A549 treated with DMSO at 1 μM for 4 hours (cell line): Measurements from ENCODE around the gene LY6G5C. TPM values are rescaled to one million over a fixed set of nuclear protein-coding genes. Genes with fewer than 3 reads are reported as not detected.

ENCODE experiments used
- total RNA-seq: library from RNA; stranded (reverse); fragments of 200-300 nt; extraction: Qiagen RNA extraction; gene quantifications from 5 replicates; pipeline ENCODE4 v1.2.3, GENCODE V29; 2022; ENCODE audit warnings: low read depth

Gene LY6G5C
- total RNA-seq, 1 experiment from 2014 or later, result 1.3 TPM

Other genes starting within 250 kb of the LY6G5C start
- 7.6 to 9.0 TPM (median 8.6 TPM) in 5 replicates for gene MICB, start 182.9 kb downstream of the LY6G5C start, total RNA-seq
- gene MCCD1, start 152.1 kb downstream of the LY6G5C start, total RNA-seq, result not detected in 5 replicates
- 352 to 407 TPM (median 386 TPM) in 5 replicates for gene DDX39B, start 139.1 kb downstream of the LY6G5C start, total RNA-seq
- 0.40 to 0.77 TPM (median 0.64 TPM) in 5 replicates for gene ATP6V1G2, start 134.5 kb downstream of the LY6G5C start, total RNA-seq
- 9.6 to 12.9 TPM (median 11.4 TPM) in 5 replicates for gene NFKBIL1, start 133.5 kb downstream of the LY6G5C start, total RNA-seq
- gene LTA, start 108.8 kb downstream of the LY6G5C start, total RNA-seq, result 0.11 to 0.12 TPM in 2 of 5 replicates, not detected in the others
- gene TNF, start 105.5 kb downstream of the LY6G5C start, total RNA-seq, result 0.10 to 0.22 TPM (median 0.11 TPM) in 3 of 5 replicates, not detected in the others
- 0.29 to 0.50 TPM (median 0.49 TPM) in 5 replicates for gene LTB, start 98.6 kb downstream of the LY6G5C start, total RNA-seq
- gene LST1, start 94.8 kb downstream of the LY6G5C start, total RNA-seq, result 0.20 to 0.26 TPM in 2 of 5 replicates, not detected in the others
- not detected in 5 replicates for gene NCR3, start 88.1 kb downstream of the LY6G5C start, total RNA-seq
- not detected in 5 replicates for gene AIF1, start 65.8 kb downstream of the LY6G5C start, total RNA-seq
- 68.9 to 101 TPM (median 86.8 TPM) in 5 replicates for gene PRRC2A, start 60.4 kb downstream of the LY6G5C start, total RNA-seq
- gene BAG6, start 28.4 kb downstream of the LY6G5C start, total RNA-seq, result 119 to 155 TPM (median 144 TPM) in 5 replicates
- gene APOM, start 25.2 kb downstream of the LY6G5C start, total RNA-seq, result 2.8 to 3.8 TPM (median 3.2 TPM) in 5 replicates
- gene C6orf47, start 20.3 kb downstream of the LY6G5C start, total RNA-seq, result 10.9 to 13.1 TPM (median 12.1 TPM) in 5 replicates
- 10.7 to 15.4 TPM (median 12.2 TPM) in 5 replicates for gene GPANK1, start 16.1 kb downstream of the LY6G5C start, total RNA-seq
- gene CSNK2B, start 15.0 kb downstream of the LY6G5C start, total RNA-seq, result 165 to 176 TPM (median 167 TPM) in 5 replicates
- 3.6 to 5.8 TPM (median 5.1 TPM) in 5 replicates for gene LY6G5B, start 11.1 kb downstream of the LY6G5C start, total RNA-seq
- gene ABHD16A, start 22.3 kb upstream of the LY6G5C start, total RNA-seq, result 16.1 to 20.1 TPM (median 17.9 TPM) in 5 replicates
- not detected in 5 replicates for gene LY6G6F, start 25.8 kb upstream of the LY6G5C start, total RNA-seq
- gene LY6G6D, start 34.3 kb upstream of the LY6G5C start, total RNA-seq, result not detected in 5 replicates
- 0.12 to 0.20 TPM in 2 of 5 replicates, not detected in the others for gene LY6G6C, start 40.7 kb upstream of the LY6G5C start, total RNA-seq
- not detected in 5 replicates for gene MPIG6B, start 42.3 kb upstream of the LY6G5C start, total RNA-seq
- 27.0 to 30.0 TPM (median 27.6 TPM) in 5 replicates for gene DDAH2, start 48.2 kb upstream of the LY6G5C start, total RNA-seq
- 490 to 521 TPM (median 507 TPM) in 5 replicates for gene CLIC1, start 55.5 kb upstream of the LY6G5C start, total RNA-seq
- gene MSH5, start 58.9 kb upstream of the LY6G5C start, total RNA-seq, result 10.7 to 16.8 TPM (median 15.8 TPM) in 5 replicates
- 3.0 to 5.0 TPM (median 3.3 TPM) in 5 replicates for gene SAPCD1, start 81.6 kb upstream of the LY6G5C start, total RNA-seq
- 1.4 to 2.0 TPM (median 1.8 TPM) in 5 replicates for gene VWA7, start 96.3 kb upstream of the LY6G5C start, total RNA-seq
- 52.7 to 64.9 TPM (median 59.0 TPM) in 5 replicates for gene VARS1, start 114.7 kb upstream of the LY6G5C start, total RNA-seq
- gene LSM2, start 125.9 kb upstream of the LY6G5C start, total RNA-seq, result 49.8 to 66.9 TPM (median 61.6 TPM) in 5 replicates
- 1.00 to 2.0 TPM (median 1.9 TPM) in 5 replicates for gene HSPA1L, start 134.2 kb upstream of the LY6G5C start, total RNA-seq
- 134 to 436 TPM (median 349 TPM) in 5 replicates for gene HSPA1A, start 134.5 kb upstream of the LY6G5C start, total RNA-seq
- 109 to 336 TPM (median 263 TPM) in 5 replicates for gene HSPA1B, start 146.7 kb upstream of the LY6G5C start, total RNA-seq
- gene NEU1, start 181.8 kb upstream of the LY6G5C start, total RNA-seq, result 26.4 to 37.6 TPM (median 30.1 TPM) in 5 replicates
- 0.05 to 0.36 TPM (median 0.15 TPM) in 3 of 5 replicates, not detected in the others for gene SLC44A4, start 197.9 kb upstream of the LY6G5C start, total RNA-seq
- 21.2 to 34.6 TPM (median 30.7 TPM) in 5 replicates for gene EHMT2, start 216.6 kb upstream of the LY6G5C start, total RNA-seq
- 3.5 to 5.5 TPM (median 4.8 TPM) in 5 replicates for gene ZBTB12, start 221.0 kb upstream of the LY6G5C start, total RNA-seq
- 0.31 to 0.48 TPM (median 0.36 TPM) in 5 replicates for gene C2, start 246.7 kb upstream of the LY6G5C start, total RNA-seq